ENCODE data around the gene USHBP1. TPM values are rescaled to one million over a fixed set of nuclear protein-coding genes. Genes with fewer than 3 reads are reported as not detected.

USHBP1 gene
- total and polyA plus RNA-seq, 2 experiments from 2014 or later: 4.0 to 5.6 TPM

- peaks cover 8% of the 10 kb centered on the region for H3K36me3 Mint-ChIP-seq (ENCODE audit: low read depth)
- Histone ChIP-seq H3K9me2 (ENCODE audit: insufficient read depth) (no peaks in the 10 kb centered on the region), H3K4me3 (peak overlapping the region; percentile 74; the same call in 1 of the 2 replicates), H3K27ac (ENCODE audit: low read depth) (no peak overlapping the region), H4K20me1 (replicated peaks; ENCODE audit: insufficient read depth) (peaks cover 3% of the 10 kb centered on the region; the same call in 1 of the 2 replicates), H3K27me3 (ENCODE audit: insufficient read depth) (no peaks in the 10 kb centered on the region), H3K4me2 (peak overlapping the region; percentile 75), H3K79me2 (replicated peaks; ENCODE audit: insufficient read depth) (peaks cover 10% of the 10 kb centered on the region), H3K4me1 (ENCODE audit: insufficient read depth) (peaks cover 37% of the 10 kb centered on the region), H3F3A (replicated peaks; ENCODE audit: low read depth) (peaks cover 37% of the 10 kb centered on the region), H2AFZ (no peak overlapping the region), H3K36me3 (ENCODE audit: insufficient read depth) (no peaks in the 10 kb centered on the region)
- TF ChIP-seq NANOG (IDR thresholded peaks at IDR 0.05; ENCODE audit: borderline replicate concordance) (no peak), ZNF331 (CRISPR knock-in tag; IDR thresholded peaks at IDR 0.05; ENCODE audit: low read depth) (no peak), ZNF114 (CRISPR knock-in tag; IDR thresholded peaks at IDR 0.05) (no peak), CTCF (conservative IDR thresholded peaks at IDR 0.05; ENCODE audit: low read depth in 2 of 2) (no peak), CREB1 (CRISPR knock-in tag; IDR thresholded peaks at IDR 0.05; ENCODE audit: low read depth) (no peak), EZH2 (IDR thresholded peaks at IDR 0.05; ENCODE audit: low read depth, unreplicated experiment) (no peak), JUNB (IDR thresholded peaks at IDR 0.05; ENCODE audit: unreplicated experiment) (no peak), ETS1 (IDR thresholded peaks at IDR 0.05) (no peak), STAT1 (IDR thresholded peaks at IDR 0.05; ENCODE audit: unreplicated experiment) (no peak), EZH2phosphoT487 (IDR thresholded peaks at IDR 0.05; ENCODE audit: unreplicated experiment) (no peak), ZNF462 (CRISPR knock-in tag; IDR thresholded peaks at IDR 0.05) (no peak), POLR2AphosphoS5 (IDR thresholded peaks at IDR 0.05; ENCODE audit: low read depth) (no peak)
- TF ChIP-seq, protein P1, sequence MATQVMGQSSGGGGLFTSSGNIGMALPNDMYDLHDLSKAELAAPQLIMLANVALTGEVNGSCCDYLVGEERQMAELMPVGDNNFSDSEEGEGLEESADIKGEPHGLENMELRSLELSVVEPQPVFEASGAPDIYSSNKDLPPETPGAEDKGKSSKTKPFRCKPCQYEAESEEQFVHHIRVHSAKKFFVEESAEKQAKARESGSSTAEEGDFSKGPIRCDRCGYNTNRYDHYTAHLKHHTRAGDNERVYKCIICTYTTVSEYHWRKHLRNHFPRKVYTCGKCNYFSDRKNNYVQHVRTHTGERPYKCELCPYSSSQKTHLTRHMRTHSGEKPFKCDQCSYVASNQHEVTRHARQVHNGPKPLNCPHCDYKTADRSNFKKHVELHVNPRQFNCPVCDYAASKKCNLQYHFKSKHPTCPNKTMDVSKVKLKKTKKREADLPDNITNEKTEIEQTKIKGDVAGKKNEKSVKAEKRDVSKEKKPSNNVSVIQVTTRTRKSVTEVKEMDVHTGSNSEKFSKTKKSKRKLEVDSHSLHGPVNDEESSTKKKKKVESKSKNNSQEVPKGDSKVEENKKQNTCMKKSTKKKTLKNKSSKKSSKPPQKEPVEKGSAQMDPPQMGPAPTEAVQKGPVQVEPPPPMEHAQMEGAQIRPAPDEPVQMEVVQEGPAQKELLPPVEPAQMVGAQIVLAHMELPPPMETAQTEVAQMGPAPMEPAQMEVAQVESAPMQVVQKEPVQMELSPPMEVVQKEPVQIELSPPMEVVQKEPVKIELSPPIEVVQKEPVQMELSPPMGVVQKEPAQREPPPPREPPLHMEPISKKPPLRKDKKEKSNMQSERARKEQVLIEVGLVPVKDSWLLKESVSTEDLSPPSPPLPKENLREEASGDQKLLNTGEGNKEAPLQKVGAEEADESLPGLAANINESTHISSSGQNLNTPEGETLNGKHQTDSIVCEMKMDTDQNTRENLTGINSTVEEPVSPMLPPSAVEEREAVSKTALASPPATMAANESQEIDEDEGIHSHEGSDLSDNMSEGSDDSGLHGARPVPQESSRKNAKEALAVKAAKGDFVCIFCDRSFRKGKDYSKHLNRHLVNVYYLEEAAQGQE (IDR thresholded peaks at IDR 0.05; ENCODE audit: unreplicated experiment): no peak
- H3K9me3 Mint-ChIP-seq: no peaks in the 10 kb centered on the region; the same call in 1 of the 3 replicates
- H3K4me1 Mint-ChIP-seq: peaks cover 36% of the 10 kb centered on the region
- peaks cover 23% of the 10 kb centered on the region for H3K27me3 Mint-ChIP-seq (ENCODE audit: insufficient read depth, low read depth, poor library complexity)
- H3K27ac Mint-ChIP-seq: no peak overlapping the region
- DNase-seq (ENCODE audit: low spot score): no peak
- peak overlapping the region; percentile 70 for H3K4me3 Mint-ChIP-seq
- ATAC-seq: no peak
Measured at GRCh38 chr19:17303940-17304267, 39.4 kb upstream of the USHBP1 start.

Measured in GM23338 (cell line).